Lung microvascular endothelial cell (primary cell): ENCODE measurements around the gene SH2B3. TPM values are rescaled to one million over a fixed set of nuclear protein-coding genes. Genes with fewer than 3 reads are reported as not detected.

Source experiments
- DNase-seq, 2 donors: peaks; one replicate each; pipeline versions ENCODE4 v3.0.0 to v3.0.0-alpha.2; 2010; ENCODE audit warnings: low read depth in 2 of 2
- total RNA-seq: library from RNA; depleted of rRNA; stranded (reverse); fragments of >200 nt; gene quantifications from 2 replicates; pipeline ENCODE4 v1.2.1, GENCODE V29; 2014

The SH2B3 gene
- total RNA-seq, 1 donor from 2014 or later = 33.3 TPM

DNA sequence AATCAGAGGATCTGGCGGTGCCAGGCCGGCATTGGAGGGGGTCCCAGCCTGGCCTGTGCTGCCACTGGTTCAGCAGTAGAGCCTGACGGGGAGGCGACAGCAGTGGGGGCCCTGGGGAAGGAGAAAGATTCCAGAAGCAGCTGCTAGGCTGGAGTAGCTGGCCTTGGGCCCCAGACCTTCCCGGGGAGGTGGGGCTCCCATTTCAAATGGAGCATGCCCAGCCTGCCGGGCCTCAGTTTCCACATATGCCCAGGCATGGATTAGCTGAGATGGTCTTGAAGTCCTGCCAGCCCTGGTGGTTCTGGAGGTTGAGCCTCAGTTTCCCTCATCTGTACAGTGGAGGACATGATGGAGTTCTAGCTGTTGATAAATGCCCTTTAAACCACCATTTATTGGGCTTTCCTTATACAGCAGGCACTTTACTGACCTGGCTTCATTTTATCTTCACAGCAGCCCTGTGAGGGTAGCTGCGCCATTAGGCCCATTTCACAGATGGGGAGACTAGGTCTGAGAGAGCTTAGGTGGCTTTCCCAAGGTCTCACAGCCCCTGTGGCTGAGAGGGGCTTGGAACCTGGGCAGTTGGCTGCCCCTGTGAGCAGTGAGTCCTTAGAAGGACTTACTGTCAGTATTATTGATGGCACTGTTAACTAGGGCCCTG lies 21.8 kb downstream of the SH2B3 start:
- DNase-seq = no peak

DNA sequence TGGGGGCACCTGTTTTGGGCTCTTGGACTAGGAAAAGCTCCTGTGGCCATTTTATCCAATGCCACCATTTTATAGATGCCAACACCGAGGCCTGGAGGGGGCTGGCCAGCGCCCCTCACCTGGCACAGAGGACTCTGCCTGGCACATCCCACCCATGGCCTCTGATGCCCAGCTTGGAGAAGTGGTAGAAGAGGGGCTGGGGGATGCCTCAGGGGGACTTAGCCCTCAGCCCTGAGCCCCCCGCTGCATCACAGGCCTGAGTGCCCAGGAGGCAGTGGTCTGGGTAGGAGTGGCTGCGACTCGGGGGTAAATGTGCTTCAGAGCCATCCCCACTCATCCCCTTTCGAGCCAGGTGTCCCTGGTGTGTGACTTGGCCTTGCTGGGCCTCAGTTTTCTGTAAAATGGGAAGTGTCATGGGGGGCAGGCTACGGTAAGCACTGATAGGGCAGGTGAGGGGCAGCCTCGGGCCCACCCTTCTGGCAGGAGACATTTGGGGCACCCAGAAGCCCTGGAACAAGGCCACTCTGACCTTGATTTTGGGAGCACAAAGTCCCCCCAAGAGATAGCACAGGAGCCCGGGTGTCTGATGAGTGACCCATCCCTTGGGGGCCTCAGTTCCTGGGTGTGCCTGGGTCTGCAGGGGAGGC lies 22.5 kb downstream of the SH2B3 start:
- no peak for DNase-seq

DNA sequence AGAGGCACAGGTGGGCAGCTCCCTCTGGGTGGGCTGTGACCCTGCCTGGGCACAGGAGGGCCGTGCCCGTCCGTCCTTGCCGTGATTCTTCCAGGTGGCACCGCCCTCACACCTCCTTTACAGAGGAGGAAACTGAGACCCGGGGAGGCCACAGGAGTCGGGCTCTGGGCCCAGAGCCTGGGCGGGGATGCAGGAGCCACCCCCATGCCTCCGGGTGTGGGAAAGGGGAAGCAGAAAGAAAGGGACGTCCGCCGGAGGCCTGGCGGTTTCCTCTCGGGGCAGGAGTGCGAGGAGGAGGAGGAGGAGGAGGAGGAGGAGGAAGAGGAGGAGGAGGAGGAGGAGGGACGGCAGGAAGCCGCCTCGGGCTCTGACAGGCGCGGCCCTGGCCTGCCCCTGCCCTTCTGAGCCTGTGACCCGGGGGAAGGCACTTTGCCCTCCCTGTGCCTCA lies 23.0 kb downstream of the SH2B3 start:
- DNase-seq = peak; percentile 56 to 86

DNA sequence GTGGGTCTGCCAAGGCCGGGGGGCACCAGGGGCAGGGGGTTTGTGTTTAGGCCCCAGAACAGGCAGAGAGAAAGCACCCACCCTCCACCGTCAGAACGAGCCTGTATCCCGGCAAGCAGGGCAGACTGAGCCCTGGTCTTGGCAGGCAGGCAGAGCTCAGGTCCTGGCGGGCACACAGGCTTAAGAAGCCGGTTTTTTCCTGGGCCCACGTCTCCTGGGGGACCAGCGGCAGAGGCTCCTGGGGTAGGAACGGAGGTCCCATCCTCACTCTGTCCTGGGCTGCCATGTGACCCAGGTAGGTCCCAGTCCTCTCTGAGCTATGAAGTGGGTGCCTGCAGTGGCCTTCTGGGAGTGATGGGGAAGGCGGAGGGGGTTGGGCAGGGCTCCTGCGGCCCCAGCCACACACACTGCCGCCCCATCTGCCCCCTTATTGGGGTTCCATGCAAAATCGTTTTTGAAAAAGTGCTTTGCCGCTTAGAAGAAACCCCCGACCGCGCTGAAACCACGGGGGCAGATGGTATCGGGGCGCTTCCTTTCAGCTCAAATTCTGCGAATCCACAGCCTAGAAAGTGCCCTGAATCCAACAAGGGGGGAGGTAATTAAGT lies 24.2 kb downstream of the SH2B3 start:
- peak in 1 of 2 donors; percentile 41 for DNase-seq

DNA sequence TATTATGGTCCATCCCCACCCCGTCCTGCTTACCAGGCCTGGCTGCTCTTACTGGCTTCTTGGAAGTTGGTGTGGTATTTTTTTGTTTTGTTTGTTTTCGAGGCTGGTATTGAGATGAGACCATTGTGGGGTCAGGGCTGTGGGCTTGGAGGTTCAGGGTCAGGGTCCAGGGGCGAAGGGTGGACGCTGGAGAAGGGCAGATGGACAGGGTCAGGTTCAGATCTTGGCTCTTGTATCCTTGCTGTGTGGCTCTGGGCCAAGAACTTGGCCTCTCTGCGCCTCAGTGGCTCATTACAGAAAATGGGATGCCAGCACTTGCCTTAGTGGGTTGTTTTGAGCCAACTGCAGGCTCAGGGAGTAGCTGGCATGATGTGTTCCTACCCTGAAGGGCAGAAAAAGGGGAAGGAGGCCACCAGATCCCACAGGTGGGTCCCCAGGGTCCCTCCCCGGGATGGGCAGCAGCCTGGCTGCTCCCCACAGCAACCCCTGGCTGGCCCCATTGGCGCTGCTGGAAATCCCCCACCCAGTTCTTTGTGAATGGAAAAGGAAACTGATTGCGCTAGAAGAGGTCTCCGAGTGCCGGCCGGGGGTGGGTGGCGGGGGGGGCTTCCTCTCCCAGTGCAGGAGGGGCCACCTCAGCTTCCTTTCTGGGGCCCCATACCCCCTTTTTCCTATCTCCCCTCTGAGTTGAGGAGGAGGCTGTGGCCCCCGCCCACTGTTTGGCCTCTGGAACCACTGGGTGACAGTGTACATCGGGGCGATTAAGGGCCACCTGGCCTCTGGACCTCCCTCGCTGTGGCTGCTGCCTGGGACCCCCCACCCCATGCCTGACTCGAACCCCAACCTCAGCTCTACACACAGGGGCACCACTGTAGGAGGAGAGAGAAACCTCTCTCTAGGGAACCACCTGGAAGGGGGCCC lies 25.0 kb downstream of the SH2B3 start:
- DNase-seq = peak; percentile 65 to 76

DNA sequence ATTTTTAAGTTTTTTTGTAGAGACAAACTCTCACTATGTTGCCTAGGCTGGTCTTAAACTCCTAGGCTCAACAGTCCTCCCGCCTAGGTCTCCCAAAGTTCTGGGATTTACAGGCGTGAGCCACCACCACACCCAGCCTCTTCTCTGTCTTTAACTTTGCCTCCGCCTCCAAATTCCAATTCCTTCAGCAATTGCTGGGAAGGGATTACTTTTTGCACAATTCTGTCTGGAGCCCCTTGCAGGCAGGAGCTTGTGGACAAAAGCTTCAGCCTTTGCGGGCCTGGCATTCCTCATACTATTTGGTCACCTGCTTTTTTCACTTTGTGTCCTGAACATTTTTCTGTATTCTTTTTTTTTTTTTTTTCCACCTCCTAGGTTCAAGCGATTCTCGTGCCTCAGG lies 26.0 kb downstream of the SH2B3 start:
- peak in 1 of 2 donors; percentile 22 for DNase-seq

DNA sequence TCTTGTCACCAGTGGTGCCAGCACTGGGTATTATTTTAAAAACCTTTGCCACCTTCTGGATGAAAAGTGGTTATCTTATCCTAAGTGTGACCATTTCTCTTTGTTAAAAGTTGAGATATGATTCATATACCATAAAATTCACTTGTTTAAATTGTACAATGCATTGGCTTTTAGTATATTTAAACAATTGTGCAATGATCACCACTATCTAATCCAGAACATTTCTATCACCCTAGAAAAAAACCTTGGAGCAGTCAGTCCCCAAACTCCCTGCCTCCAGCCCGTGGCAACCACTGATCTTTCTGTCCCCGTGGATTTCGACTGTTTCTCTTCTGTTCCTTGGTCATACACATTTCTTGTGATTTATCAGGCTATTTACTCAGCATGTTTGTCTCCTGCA lies 28.3 kb downstream of the SH2B3 start:
- no peak for DNase-seq

DNA sequence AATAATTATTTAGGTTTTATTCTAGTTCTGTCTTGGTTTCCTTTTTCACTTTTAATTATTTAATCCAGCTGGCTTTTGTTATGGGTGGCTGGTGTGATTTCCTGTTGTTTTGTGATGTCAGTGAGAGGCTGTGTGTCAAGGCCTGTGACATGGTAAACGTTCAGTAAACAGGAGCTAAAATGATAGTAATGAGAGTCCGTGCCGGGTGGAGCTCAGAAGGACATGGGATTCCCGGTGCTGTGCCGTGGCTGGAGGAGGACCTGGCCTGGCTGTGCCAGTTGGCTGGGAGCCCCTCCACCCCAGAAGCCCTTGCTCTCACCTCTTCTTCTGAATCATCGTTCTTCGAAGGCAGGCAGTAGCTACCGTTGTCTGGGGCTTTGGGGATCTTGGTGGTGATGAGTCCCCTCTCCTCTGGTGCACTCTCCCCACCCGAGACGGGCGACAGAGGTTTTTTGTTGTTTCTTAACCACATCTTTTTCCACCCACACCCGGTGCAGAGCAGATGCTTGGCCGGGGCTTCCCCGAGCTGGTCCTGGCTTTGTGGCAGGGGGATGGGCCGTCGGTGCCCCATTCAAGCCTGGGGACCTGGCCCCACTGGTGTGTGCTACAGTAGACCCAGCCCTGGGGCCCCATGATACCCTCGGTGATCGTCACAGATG lies 29.1 kb downstream of the SH2B3 start:
- DNase-seq = peak; percentile 86 to 90

DNA sequence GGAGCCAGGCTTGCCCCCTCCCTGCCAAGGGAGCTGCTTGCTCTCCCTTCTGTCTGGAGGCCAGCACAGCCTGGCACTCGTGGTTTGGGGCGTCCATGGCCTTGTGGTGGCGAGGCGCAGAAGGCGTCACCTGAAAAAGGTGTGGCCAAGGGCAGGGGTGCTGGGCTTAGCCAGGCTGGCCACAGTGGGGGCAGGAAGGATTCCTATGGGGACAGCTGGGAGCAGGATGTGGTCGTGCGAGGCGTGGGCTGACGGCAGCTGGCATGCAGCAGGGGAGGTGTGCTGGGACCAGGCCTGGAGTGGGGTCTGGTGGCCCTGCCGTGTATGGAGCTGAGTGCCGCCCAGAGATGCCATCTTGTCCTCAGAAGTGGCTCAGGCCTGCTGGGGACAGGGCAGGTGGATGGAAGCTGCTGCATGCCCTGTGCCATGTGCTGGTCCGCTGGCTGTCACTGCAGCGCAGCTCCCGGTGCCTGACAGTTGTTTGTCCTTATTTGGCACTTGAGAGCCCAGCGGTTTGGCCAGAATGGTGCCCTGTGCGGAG lies 30.0 kb downstream of the SH2B3 start:
- DNase-seq = no peak

DNA sequence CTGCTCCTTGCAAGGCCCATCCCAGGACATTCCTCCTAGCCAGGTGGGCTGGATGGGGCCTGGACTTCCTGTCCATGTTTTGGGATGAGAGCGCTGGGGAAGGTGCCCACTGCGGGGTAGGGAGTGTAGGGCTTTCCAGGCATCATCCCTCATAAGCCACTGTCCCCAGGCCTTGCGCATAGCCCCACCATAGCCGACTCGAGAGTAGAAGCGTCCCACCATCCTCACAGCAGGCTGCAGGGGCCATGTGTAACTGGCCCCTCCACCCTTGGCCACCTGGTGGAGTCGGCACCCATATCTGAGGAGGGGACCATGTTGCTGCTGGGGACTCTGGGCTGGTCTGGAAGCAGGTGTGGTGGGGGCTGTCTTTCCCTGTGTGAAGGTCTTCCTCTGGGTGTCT lies 30.5 kb downstream of the SH2B3 start:
- no peak for DNase-seq

DNA sequence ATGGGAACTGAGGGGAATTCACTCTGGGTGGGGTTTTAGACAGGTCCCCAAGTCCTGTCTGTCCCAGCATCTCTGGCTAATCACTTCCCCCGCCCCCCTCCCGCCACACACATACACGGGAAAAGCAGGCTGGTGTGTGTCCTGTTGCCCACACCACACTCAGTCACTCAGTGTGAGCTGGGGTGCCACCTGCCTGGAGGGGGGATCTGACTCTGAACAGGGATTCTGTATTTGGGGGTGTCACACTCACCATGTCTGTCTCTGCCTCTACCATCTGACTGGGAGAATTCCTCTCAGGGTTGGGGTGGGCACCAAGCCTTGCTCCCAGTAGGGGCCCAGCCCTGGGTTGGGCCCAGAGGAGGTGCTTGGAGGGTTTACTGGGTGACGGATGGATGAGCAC lies 31.1 kb downstream of the SH2B3 start:
- DNase-seq = no peak

DNA sequence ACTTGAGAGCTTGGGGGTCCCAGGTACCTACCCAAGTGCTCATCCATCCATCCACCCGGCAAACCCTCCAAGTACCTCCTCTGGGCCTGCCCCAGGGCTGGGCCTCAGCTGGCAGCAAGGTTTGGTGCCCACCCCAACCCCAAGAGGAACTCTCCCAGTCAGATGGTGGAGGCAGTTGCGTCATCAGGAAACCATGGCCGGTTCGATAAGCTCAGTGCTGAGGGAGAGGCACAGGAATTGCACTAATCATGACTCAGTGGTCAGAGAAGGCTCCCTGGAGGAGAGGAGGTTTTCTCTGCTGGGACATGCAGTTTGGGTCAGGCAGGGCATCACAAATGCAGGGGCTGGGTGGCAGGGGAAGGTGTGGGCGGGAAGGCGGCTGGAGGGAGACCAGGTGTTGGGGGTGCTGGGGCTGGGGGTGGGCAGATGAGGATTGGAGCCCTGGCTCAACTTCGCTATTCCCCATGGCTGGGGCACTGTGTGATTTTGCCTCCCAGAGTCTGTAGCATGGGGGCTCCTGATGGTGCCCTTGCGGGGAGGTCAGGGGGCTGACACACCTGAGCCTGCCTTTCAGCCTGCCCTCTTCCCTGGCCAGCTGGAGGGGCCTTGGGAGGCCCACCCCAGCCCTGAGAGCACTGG lies 32.2 kb downstream of the SH2B3 start:
- peak; percentile 81 to 96 for DNase-seq

DNA sequence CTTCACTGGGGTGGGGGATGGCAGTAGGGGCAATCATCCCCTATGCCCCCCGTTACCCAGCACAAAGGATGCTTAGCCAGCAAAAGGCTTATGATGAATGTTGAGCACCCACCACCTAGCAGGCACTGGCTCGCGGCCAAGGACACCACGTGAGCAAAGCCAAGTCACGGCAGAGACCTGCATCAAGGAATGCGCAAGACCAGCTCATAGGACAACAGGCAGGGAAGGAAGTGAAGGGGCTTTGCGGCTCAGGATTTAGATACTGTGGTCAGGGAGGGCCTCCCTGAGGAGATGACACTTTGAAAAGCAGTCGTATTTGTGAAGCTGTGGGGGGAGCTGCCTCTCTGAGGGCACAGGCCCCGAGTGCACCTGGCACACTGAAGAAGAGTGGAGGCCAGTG lies 32.8 kb downstream of the SH2B3 start:
- peak in 1 of 2 donors; percentile 71 for DNase-seq

DNA sequence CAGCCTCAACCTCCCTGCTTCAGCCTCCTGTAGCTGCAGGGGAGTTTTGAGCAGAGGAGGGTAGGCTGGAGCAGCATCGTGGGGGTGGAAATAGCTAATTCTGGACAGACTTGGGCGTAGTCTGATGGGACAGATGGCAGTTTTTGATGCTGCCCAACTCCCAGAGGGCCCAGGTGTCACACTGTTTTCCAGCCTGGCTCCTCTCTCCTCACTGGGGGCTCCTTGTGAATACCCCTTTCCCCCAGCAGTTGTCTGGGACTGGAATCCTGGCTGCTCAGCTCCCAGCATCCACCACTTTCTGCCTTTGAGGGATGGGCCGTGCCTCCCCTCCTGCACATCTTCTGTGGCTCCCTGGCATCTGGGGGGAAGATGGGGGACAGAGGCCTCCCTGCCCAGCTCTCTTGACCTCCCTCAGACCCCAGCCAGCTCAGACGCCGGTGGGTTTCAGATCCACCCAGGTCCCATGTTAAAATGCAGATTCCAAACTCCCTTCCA lies 34.0 kb downstream of the SH2B3 start:
- no peak for DNase-seq

DNA sequence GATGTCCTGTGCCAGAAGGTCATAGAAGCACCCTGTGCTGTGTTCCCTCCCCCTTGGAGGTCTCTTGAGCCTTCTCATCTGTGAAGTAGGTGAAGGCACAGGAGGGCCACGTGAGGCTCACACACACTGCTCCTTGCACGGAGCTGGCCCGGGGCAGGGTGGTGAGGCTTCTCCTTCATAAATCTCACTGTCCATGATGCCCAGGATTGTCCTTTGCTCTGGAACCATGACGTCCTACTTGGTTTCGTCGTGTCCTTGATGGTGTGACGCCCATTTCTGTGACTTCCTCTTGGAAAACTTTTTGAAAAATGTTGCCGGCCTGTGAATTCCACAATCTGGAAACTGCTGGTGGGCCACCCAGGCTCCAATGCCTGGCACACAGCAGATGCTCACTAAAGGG lies 34.4 kb downstream of the SH2B3 start:
- DNase-seq = no peak

DNA sequence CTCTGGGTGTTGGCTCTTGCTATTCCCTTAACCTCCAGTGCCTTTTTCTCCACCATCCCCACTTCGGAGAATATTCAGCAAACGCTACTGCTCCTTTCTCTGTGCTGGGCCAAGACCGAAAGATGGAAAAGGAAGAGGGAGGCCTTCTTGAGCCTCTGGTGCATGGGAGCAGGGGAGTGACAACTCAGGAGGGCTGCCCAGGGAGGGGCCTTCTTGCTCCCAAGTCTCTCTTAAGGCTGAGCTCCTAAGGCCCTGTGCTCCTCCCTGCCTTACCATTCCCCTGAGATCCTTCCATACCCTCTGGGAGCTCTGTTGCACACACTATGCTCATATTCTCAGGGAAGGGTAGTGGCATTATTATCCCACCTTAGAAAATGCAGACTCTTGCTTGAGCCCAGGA lies 34.9 kb downstream of the SH2B3 start:
- no peak for DNase-seq

DNA sequence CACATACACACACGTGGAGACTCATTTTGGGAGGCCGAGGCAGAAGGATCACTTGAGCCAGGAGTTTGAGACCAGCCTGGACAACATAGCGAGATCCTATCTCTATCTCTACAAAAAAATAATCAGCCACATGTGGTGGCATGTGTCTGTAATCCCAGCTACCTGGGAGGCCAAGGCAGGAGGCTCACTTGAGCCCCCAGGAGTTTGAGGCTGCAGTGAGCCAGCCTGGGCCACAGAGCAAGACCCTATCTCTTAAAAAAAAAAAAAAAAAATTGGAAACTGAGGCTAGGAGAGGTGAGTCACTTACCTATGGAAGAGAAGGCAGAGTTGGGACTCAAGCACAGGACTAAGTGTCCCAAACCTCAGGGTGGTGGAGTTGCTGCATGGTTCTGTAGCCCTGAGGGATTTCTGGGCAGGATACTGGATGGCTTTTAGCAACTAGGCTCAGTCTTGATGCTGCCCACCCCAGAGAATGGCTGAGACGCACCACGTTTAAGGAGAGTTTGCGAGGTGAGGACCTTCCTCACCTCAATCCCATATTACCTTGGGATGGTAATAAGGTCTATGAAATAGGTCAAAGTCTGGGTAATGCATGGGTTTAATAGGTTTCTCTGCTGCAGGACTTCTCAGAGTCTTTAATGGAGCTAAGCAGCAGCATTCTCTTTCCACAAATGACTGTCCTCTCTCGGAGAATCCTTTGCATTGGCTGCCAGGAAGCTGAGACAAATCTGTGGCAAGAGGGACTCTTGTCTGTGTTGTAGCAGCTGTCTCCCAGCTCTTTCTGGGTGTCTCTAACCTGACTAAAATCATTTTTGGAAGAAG lies 35.6 kb downstream of the SH2B3 start:
- no peak for DNase-seq

DNA sequence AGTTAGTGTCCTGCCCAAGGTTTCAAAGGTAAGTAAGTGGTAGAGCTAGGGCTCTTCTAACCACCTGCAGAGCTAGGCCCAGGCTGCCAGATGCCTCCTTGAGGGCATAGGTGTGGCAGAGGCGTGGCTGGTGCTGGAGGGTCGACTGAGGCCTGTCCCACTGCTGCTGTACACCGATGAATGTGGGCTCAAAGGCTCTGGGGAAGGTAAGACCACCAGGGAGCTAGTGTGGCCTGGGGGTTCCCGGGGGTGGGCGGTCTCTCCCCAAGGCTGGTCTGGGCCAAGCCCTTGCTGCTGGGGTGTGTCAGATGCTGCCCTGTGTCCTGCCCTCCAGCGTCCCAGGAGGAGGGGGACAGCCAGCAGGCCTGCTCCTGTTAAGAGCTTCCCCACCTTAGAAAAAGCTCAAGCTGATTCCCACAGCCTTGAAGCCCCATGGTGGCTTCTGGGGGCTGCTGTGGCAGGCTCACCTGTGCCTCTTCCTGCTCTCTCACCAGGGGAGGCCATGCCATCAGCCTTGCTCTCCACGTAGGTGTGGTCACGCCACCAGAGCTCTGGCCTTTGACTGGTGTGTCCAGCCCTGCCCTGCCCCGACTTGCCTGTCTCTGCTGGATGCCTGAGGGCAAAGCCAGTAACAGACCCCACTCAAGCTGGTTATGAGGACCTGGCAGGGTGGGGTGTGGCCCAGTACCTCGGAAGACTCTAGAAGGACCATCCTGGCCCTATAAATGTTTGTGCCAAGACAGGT lies 36.8 kb downstream of the SH2B3 start:
- no peak for DNase-seq

DNA sequence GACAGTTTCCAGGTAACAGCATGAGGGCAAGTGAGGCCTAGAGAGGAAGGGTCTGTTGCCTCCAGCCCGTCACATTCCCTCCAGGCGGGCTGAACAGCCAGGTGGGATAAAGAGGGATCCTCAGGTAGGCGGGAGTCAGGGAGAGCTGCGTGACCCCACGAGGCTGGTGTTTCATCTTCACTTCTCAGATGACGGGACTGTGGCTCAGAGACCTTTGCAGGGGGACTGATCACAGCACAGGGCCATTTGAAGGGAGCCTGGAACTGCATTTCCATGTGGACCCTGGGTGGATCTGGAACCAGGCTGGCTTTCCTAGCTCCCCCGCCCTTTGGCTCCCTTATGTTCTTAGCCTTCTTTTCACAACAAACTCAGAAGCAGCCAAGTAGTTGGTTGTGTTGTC lies 37.4 kb downstream of the SH2B3 start:
- peak in 1 of 2 donors; percentile 3 for DNase-seq
